GM21717 (cell line): ENCODE results near the gene FBLN1.
"Not testable (repeated sequence)": the region's sequence is repeated elsewhere in the genome, so short reads cannot be mapped to it uniquely, and the experiment has no call there.

Source experiments
- ATAC-seq: cut with Tn5 transposase; IDR thresholded peaks from one replicate; pipeline ENCODE4 v1.9.1; 2021; ENCODE audit warnings: mild to moderate bottlenecking, moderate library complexity; ENCODE audit not compliant: unreplicated experiment

FBLN1 gene

GRCh38 chr22:45502215-45503049 is at the start of gene FBLN1:
FBLN1 (plus strand) TSS chr22:45502883; CDS start chr22:45502986, 103 bp downstream.
- ATAC-seq, result no peak

DNA sequence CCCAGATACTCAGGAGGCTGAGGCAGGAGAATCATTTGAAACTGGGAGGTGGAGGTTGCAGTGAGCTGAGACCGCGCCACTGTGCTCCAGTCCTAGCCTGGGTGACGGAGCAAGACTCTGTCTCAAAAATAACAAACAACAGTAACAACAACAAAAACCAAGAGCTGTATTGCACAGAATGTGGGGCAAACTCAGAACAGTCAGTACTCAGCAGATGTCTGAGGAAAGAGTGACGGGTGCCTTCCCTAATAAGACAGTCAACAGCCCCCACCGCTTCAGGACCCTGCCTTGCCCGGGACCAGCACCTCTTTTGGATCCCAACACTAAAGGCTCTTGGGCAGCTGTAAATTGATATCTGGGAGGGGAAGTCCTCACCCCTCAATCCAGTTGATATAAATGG is 48.9 kb upstream of the FBLN1 start:
- no peak for ATAC-seq

- no peak for ATAC-seq
Measured at GRCh38 chr22:45454275-45454674, 48.4 kb upstream of the FBLN1 start.

DNA sequence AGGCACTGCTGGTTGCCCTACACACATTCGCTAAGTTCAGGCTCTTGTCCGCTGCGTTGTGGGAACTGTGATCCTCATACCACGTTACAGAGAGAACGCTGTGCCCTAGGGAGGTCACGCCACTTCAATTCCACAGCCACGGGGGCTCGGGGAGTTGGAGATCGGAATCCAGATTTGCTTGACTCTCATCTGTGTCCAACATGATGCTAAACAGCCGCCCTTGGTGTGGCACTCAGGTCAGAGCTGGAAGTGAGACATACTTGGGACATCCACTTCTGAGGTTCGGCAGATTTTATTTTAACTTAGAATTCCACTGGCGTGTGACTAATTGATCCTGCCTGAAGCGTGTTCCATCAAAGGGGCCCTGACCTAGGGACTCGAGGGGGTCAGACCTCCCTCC is 47.5 kb upstream of the FBLN1 start:
- no peak for ATAC-seq

DNA sequence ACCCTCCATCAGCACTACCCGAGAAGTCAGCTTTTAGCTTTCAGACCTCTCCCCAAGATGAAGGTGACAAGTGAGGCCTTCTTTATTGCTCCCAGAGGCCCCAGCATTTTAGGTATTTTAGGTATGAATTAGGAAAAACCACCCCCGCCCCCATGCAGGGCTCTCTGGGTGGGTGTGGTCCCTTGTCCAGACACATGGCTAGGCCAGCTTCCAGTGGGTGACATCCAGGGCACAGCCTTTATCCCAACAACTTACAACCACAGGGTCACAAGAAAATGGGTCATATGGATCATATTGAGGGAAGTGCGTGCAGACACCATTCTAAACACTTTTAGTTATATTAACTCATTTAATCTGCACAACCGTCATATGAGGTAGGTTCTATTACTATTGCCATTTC is 47.1 kb upstream of the FBLN1 start:
- no peak for ATAC-seq

DNA sequence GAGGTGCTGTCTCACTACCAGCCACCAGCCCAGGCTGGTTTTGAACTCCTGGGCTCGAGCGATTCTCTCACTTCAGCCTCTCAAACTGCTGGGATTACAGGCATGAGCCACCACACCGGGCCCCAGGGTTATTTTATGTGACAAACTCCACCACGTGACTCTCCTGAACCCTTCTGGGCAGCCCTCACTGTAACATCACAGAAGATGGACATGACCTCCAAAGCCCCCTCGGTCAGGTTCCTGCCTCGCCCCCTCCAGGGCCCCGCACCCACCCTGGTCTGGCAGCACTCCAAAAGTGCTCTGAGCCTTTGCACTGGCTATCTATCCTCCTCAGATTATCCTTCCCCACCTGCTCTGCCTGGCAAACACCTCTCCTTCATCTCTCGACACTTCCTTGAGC is 45.9 kb upstream of the FBLN1 start:
- ATAC-seq, result no peak

GRCh38 chr22:45458532-45458931 is 44.2 kb upstream of the FBLN1 start:
- ATAC-seq, result no peak

- ATAC-seq, result no peak
Measured at GRCh38 chr22:45459235-45459634, 43.4 kb upstream of the FBLN1 start.

DNA sequence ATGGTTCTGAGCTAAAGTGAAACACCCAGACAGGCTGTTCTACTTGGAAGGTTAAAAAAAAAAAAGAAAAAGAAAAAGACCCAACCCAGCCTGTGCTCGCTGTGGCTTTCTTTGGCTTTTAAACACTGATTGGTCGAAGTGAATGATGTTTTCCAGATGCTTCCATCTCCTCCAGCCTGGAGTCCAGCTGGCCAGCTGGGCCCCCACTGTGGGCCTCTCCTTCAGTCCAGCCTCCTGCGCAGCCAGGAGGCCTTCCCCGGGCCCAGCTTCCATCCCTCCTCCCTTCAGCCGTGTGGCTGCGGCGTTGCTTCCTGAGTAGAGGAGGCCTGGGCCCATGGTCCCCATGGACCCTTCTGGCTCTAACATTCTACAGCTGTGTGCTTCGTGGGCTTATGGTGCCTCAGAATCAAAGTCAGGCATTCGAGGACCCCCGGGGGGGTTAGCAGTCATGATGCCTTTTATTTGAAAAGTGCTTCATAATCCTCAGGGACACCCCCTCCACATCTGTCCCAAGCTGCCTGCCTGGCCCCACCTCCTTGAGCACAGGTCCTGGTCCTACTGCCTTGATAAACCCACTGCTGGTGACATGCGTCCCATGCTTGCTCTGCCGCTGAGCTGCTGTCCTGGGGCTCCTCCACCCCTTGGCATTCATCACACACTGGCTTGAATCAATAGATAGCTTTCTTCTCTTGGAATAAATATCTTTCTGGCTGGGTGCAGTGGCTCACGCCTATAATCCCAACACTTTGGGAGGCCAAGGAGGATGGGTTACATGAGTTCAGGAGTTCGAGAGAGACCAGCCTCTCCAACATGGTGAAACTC is 42.2 kb upstream of the FBLN1 start:
- ATAC-seq, result no peak

DNA sequence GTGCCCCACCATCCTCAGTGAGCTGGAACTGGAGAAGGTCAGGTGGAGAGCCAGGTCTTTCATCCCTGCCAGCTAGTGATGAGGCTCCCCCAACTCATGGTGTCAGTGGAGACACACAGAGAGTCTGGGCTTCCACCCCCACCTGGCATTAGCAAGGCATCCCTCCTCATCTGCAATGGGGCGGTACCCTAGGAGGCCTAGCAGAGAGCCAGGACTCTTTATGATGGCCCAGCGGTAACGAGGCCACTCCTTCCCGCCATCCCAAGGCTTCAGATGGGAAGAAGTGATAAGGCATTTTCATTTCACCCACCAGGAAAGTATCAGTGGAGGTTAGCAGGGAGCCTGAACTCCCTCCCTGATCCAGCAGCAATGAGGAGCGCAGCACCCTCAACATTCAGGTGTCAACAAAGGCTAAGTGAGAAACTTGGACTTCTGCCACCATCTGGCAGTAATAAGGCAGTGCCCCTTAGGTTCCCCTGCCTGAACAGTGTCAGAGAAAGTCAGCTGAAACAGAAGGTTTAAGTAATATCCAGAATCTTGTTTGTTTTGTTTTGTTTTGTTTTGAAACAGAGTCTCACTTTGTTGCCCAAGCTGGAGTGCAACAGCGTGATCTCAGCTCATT is 40.5 kb upstream of the FBLN1 start:
- ATAC-seq, result no peak

- not testable (repeated sequence) for ATAC-seq
Measured at GRCh38 chr22:45463691-45464090, 39.0 kb upstream of the FBLN1 start.

GRCh38 chr22:45465633-45466032 is 37.0 kb upstream of the FBLN1 start:
- ATAC-seq, result no peak

DNA sequence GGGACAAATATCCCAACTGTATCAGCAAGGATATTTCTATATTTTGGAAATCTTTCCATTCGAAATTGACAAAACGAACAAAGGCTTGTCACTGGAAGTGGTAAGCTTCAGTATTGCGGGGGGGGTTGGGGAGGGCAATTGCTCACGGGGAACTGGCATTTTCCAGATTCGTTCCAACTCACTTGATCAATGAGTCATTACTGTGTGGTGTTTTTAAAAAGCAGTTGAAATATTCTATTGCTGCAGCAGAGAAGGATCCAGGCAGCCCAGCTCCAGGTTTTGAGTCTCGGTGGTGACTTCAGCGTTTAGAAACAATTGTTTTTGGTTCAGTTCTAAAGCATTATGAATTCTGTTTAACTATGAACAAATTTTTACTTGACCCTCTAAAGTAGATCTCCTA is 33.8 kb upstream of the FBLN1 start:
- ATAC-seq, result no peak

- no peak for ATAC-seq
Measured at GRCh38 chr22:45469281-45470073, 33.2 kb upstream of the FBLN1 start.

DNA sequence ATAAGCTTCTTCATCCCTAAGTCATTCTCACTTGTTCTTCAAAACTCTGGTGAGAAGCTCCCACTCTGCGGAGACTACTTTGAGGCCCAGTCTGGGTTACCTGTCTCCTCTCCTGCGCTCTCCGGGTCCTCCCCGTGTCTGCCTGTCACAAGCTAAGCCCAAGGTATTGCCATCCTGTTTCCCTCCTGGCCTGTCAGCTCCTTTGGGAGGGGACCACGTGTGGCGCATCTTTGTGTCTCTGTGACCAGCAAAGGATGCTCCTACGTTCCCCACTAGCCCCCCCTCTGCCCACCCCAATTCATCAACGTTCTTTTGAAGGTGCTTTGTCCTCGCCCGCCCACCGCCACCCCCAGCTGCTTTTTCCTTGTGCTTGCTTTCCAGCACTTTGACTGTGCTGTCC is 31.8 kb upstream of the FBLN1 start:
- ATAC-seq, result no peak

DNA sequence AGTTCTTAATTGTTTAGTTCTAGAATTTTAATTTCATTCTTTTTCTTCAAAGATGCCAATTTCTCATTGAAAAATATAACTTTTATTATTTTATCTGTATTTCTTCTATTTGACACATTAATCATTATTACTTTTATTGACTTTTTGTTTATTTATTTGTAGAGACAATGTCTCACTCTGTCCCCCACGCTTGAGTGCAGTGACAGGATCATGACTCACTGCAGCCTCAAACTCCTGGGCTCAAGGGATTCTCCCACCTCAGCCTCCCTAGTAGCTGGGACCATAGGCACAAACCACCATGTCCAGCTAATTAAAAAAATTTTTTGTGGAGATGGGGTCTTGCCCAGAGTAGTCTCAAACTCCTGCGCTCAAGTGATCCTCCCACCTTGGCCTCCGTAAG is 30.3 kb upstream of the FBLN1 start:
- ATAC-seq, result no peak

DNA sequence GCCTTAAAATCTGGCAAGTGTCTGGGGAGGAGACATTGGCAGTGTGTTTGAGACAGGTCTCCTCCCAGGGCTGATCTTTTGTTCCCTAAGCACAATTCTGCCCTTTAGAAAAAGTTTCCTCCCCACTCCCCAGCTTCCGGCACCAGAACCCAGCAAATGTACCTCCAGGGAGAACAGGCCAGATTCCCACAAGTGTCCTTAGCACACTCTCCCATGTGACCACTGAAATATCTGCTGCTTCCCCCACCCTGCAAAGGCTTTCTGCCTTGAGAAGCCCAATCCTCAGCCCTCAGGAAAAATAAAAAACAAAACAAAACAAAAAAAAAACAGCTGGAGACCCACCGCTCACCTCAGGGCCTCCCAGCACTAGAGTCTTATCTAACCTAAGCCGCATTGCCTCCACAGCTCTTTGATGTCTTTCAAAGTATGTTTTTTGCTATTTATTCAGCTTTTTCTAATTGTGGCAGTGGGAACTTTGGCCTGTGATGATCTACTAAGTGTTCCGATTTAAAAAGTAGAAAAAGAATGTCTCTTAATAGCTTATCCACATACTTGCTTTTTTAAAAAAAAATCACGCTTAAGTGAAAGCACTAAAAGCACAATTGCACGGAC is 29.0 kb upstream of the FBLN1 start:
- ATAC-seq, result no peak

DNA sequence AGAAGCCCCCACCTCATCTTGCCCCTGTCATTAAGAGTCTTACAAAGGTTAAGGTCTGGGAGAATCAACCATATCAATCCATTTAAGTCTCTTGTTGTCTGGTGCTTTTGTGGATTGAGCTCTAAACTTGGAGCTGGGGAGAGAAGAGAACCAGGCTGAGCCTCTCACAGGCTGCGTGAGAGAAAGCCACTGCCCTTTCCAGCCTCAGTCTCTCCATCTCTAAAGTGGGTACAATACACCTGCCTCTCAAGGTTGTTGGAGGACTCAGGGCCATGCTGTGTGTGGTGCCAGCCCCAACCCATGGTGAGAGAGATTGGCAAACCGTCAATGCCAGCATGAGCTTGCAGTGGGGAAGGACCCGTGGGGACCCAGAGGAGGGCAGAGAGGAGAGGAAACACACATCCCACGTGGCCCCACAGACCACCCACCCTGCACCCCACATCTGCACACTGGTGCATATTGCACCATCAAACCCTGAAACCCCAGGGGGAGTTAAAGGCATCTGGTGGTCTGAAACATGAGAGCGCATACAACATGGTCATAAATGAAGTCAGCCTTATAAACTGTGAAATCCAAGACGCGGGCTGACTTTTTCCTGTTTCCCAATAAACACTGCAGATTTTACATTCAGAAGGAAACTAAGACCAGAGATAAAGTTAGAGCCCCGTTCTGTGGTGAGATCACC is 27.5 kb upstream of the FBLN1 start:
- no peak for ATAC-seq

DNA sequence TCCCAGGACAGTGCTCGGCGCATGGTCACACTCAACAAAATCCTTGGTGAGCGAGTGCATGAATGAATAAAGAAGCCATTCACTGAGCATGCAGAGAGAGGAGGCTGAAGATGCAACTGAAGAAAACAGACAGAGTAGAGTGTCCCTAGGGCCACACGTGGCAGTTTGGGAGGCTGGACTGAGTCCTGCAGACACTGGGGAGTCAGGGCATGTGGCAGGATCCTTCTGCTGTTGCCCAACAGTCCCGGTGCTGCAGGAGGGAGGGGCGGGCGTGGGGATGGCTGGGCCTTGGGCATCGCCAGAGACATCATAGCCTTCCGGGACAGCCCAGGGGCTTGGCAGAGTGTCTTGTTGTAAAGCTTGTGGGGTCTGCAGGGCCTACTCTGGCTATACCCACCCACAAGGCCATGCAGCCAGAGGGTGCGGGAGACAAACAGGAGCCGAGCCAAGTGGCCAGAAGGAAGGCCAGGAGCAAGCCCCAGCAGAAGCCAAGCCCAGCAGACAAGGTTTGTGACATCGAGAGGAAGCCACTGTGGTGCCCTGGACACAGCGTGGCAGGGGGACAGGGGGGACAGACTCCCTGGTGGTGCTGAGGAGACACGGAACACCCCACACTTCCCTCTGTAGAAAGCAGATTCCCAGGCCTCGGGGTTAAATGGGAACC is 26.7 kb upstream of the FBLN1 start:
- ATAC-seq, result no peak
